Sigmoid colon (tissue), 7 donors: ENCODE results near the gene IWS1. TPM values are rescaled to one million over a fixed set of nuclear protein-coding genes. Genes with fewer than 3 reads are reported as not detected.
A peak's percentile ranks its signal among the peaks of the same experiment; 100 is the strongest.

ENCODE experiments used
- DNase-seq: peaks from one replicate; pipeline ENCODE4 v3.0.0-alpha.2; 2019
- H3K27ac ChIP-seq, 4 donors: fragments of 200-600 bp; sonication (generic); one replicate each; pipeline ENCODE4 v1.5.1; 2016 to 2019; ENCODE audit warnings: mild to moderate bottlenecking in 1 of 4
- H3K27me3 ChIP-seq, 3 donors: fragments of 200-600 bp; sonication (generic); one replicate each; pipeline ENCODE4 v1.5.1; 2019; ENCODE audit warnings: mild to moderate bottlenecking in 1 of 3
- H3K36me3 ChIP-seq, 4 donors: fragments of 200-600 bp; sonication (generic); one replicate each; pipeline ENCODE4 v1.5.1; 2016 to 2019
- H3K4me1 ChIP-seq, 4 donors: fragments of 200-600 bp; sonication (generic); one replicate each; pipeline ENCODE4 v1.5.1; 2017 to 2019
- H3K4me3 ChIP-seq, 4 donors: fragments of 200-600 bp; sonication (generic); one replicate each; pipeline ENCODE4 v1.5.1; 2017 to 2019; ENCODE audit warnings: mild to moderate bottlenecking in 2 of 4, moderate library complexity in 1 of 4
- H3K9me3 ChIP-seq, 4 donors: fragments of 200-600 bp in 3 of 4; sonication (generic) in 3 of 4; one replicate each; pipeline versions ENCODE4 v1.5.1 to v1.6.1; 2013 to 2019
- EP300 ChIP-seq, 4 donors: sonication (generic); formaldehyde crosslinking; IDR thresholded peaks; one replicate each; pipeline ENCODE4 v1.6.1; 2017; ENCODE audit warnings: antibody characterized with exemption in 4 of 4
- POLR2A ChIP-seq, 2 donors: fragments of 450-650 bp; IDR thresholded peaks; one replicate each; pipeline ENCODE4 v1.6.1; 2016; ENCODE audit warnings: antibody characterized with exemption in 2 of 2, mild to moderate bottlenecking in 2 of 2, moderate library complexity in 2 of 2
- POLR2AphosphoS5 ChIP-seq, 4 donors: sonication (generic); formaldehyde crosslinking; IDR thresholded peaks; one replicate each; pipeline ENCODE4 v1.6.1; 2017; ENCODE audit warnings: antibody characterized with exemption in 4 of 4
- WGBS, 2 donors: extraction: QIAGEN DNeasy Blood & Tissue Kit; methylation state at CpG; one replicate each; pipeline ENCODE4 v1.1.7; 2013; 5-methylcytosine and 5-hydroxymethylcytosine counted together
- intact Hi-C: fragments of 100-400 bp; cut with DNase I; formaldehyde crosslinking; loops from one replicate; pipeline ENCODE4 v1.15.1; 2023
- polyA plus RNA-seq, 3 donors: library from polyadenylated mRNA; stranded (reverse); fragments of 200-250 nt; gene quantifications; one replicate each; pipeline ENCODE4 v1.2.3, GENCODE V29; 2013
- total RNA-seq, 4 donors: library from RNA; depleted of rRNA; stranded (reverse); fragments of >200 nt; gene quantifications; one replicate each; pipeline ENCODE4 v1.1.0, GENCODE V29; 2016
- TF ChIP-seq, protein P1 (sequence below), 4 experiments: fragments of 450-650 bp in 3 of 4; fragments of 200-600 bp in 1 of 4; IDR thresholded peaks; one replicate each; pipeline ENCODE4 v1.5.1; 2016 to 2019; ENCODE audit warnings: antibody characterized with exemption in 4 of 4, mild to moderate bottlenecking in 3 of 4, moderate library complexity in 2 of 4
- donor health status: healthy with polysubstance abuse.
- donor health status: Bipolar disorder and iron deficiency.
- donor health status: healthy.

IWS1 gene
- total and polyA plus RNA-seq, 7 donors: 28.1 to 47.9 (median 31.2) TPM

DNA sequence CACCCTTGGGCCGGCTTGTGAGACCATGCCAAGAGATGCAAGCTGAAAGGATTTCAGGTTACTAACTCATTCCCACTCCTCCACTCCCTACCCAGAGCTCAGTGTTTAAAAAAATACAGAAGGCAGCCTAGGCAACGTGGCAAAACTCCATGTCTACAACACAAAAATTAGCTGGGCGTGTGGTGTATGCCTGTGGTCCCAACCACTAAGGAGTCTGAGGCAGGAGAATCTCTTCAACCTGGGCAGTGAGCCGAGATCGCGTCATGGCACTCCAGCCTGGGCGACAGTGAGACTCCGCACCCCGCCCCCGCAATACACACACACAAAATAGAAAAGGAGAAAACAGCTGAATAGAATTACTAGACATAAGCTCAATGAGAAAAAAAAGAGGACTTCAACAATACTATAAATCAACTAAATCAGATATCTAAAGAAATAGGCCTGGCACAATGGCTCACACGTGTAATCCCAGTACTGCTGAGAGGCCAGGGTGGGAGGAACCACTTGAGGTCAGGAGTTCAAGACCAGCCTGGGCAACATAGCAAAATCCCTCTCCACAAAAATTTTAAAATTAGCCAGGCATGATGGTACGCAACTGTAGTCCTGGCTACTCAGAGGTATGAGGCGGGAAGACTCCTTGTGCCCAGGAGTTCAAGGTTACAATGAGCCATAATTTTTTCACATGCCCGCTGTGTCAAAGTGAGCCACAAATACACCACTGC, 10.1 kb downstream of the IWS1 start:
- H3K36me3 ChIP-seq: peaks cover 0 to 24% (median 6%) of the 10 kb centered on the region in 4 donors
- 91 to 93% methylated on average over 14 of the region's 14 CpGs for WGBS, 2 donors
- DNase-seq: peak; percentile 92
- intact Hi-C loops: no loop called here
- no peaks in the 10 kb centered on the region for H3K9me3 ChIP-seq
- H3K27me3 ChIP-seq: no peaks in the 10 kb centered on the region
- peaks cover 0 to 29% (median 22%) of the 10 kb centered on the region in 4 donors for H3K4me1 ChIP-seq
- TF ChIP-seq POLR2A (IDR thresholded peaks at IDR 0.05): no peak
- peak in 1 of 4 donors; percentile 44 for TF ChIP-seq EP300 (IDR thresholded peaks at IDR 0.05)
- TF ChIP-seq POLR2AphosphoS5 (IDR thresholded peaks at IDR 0.05): peak in 1 of 4 donors; percentile 67
- H3K4me3 ChIP-seq: no peak overlapping the region
- H3K27ac ChIP-seq: peak overlapping the region; percentile 75 to 85 (median 82)

GRCh38 chr2:127515383-127515915, 10.8 kb downstream of the IWS1 start:
- Histone ChIP-seq H3K4me3 (no peak overlapping the region), H3K4me1 (peaks cover 0 to 29% (median 23%) of the 10 kb centered on the region in 4 donors), H3K9me3 (no peaks in the 10 kb centered on the region), H3K27me3 (no peaks in the 10 kb centered on the region), H3K27ac (peak overlapping the region; percentile 75 to 85 (median 82)), H3K36me3 (peaks cover 0 to 18% (median 6%) of the 10 kb centered on the region in 4 donors)
- DNase-seq: no peak
- 69 to 79% methylated on average over 6 of the region's 6 CpGs for WGBS, 2 donors
- TF ChIP-seq EP300 (IDR thresholded peaks at IDR 0.05) (no peak), POLR2A (IDR thresholded peaks at IDR 0.05) (no peak), POLR2AphosphoS5 (IDR thresholded peaks at IDR 0.05) (no peak)
- TF ChIP-seq, protein P1, sequence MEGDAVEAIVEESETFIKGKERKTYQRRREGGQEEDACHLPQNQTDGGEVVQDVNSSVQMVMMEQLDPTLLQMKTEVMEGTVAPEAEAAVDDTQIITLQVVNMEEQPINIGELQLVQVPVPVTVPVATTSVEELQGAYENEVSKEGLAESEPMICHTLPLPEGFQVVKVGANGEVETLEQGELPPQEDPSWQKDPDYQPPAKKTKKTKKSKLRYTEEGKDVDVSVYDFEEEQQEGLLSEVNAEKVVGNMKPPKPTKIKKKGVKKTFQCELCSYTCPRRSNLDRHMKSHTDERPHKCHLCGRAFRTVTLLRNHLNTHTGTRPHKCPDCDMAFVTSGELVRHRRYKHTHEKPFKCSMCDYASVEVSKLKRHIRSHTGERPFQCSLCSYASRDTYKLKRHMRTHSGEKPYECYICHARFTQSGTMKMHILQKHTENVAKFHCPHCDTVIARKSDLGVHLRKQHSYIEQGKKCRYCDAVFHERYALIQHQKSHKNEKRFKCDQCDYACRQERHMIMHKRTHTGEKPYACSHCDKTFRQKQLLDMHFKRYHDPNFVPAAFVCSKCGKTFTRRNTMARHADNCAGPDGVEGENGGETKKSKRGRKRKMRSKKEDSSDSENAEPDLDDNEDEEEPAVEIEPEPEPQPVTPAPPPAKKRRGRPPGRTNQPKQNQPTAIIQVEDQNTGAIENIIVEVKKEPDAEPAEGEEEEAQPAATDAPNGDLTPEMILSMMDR (IDR thresholded peaks at IDR 0.05): no peak
- intact Hi-C loops: no loop called here

- Histone ChIP-seq H3K4me3 (no peak overlapping the region), H3K27ac (peak overlapping the region in 3 of 4 donors; percentile 82 to 85 (median 83)), H3K36me3 (peaks cover 0 to 8% (median 6%) of the 10 kb centered on the region in 4 donors), H3K9me3 (no peaks in the 10 kb centered on the region), H3K4me1 (peaks cover 0 to 36% (median 28%) of the 10 kb centered on the region in 4 donors), H3K27me3 (no peaks in the 10 kb centered on the region)
- intact Hi-C loops: no loop called here
- no peak for DNase-seq
- 93 to 95% methylated on average over 13 of the region's 13 CpGs for WGBS, 2 donors
- no peak for TF ChIP-seq EP300 (IDR thresholded peaks at IDR 0.05)
- TF ChIP-seq POLR2AphosphoS5 (IDR thresholded peaks at IDR 0.05): no peak
- no peak for TF ChIP-seq POLR2A (IDR thresholded peaks at IDR 0.05)
- TF ChIP-seq, protein P1 (IDR thresholded peaks at IDR 0.05): no peak
Measured at GRCh38 chr2:127514485-127514884, 11.8 kb downstream of the IWS1 start.

DNA sequence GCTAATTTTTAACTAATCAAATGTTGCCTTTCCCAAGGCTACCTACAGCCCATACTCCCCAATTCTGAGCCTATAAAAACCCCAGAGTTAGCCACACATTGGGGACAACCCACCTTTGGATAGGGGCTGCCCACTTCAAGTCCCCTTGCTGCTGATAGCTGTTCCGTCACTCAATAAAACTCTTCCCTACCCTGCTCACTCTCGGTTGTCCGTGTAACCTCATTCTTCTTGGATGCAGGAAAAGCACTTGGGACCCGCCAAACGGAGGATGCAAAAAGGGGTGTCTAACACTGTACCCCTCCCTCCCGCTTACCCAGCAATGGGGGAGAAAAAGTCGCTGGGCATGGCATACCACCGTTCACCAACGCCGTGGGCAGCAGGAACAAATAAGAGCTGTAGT, 12.2 kb downstream of the IWS1 start:
- no peaks in the 10 kb centered on the region for H3K9me3 ChIP-seq
- TF ChIP-seq EP300 (IDR thresholded peaks at IDR 0.05): no peak
- TF ChIP-seq, protein P1 (IDR thresholded peaks at IDR 0.05): no peak
- no peak for TF ChIP-seq POLR2AphosphoS5 (IDR thresholded peaks at IDR 0.05)
- no peak for TF ChIP-seq POLR2A (IDR thresholded peaks at IDR 0.05)
- 81 to 83% methylated on average over 10 of the region's 10 CpGs for WGBS, 2 donors
- peaks cover 0 to 40% (median 30%) of the 10 kb centered on the region in 4 donors for H3K4me1 ChIP-seq
- peak overlapping the region in 2 of 4 donors; percentile 83 to 85 for H3K27ac ChIP-seq
- H3K4me3 ChIP-seq: no peak overlapping the region
- intact Hi-C loops: no loop called here
- H3K27me3 ChIP-seq: no peaks in the 10 kb centered on the region
- DNase-seq: no peak
- H3K36me3 ChIP-seq: peaks cover 0 to 7% (median 6%) of the 10 kb centered on the region in 4 donors

DNA sequence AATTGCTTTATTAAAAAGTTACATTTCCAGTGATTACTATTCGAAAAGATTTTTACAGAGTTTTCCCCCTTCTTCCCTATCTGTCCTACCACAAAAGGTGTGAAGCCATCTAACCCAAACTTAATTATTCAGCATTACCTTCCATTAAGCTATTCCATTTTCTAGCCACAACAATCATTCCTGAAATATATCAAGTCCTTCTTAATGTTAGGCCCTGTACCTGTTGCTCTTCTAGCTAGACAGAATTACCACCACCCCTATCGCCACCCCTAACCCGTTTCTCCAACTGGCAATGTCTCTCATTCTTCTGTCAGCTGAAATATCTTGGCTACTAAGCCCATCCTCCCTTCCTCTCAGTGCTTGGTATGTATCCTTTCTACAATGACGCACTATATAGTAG, 13.9 kb downstream of the IWS1 start:
- Histone ChIP-seq H3K4me1 (peaks cover 0 to 56% (median 47%) of the 10 kb centered on the region in 4 donors), H3K9me3 (no peaks in the 10 kb centered on the region), H3K27ac (peak overlapping the region in 1 of 4 donors; percentile 48), H3K36me3 (peaks cover 0 to 7% (median 3%) of the 10 kb centered on the region in 4 donors), H3K4me3 (no peak overlapping the region), H3K27me3 (no peaks in the 10 kb centered on the region)
- no peak for DNase-seq
- intact Hi-C loops: no loop called here
- TF ChIP-seq EP300 (IDR thresholded peaks at IDR 0.05) (no peak), POLR2AphosphoS5 (IDR thresholded peaks at IDR 0.05) (no peak), POLR2A (IDR thresholded peaks at IDR 0.05) (no peak)
- TF ChIP-seq, protein P1 (IDR thresholded peaks at IDR 0.05): no peak
- WGBS, 2 donors: 93 to 94% methylated on average over 4 of the region's 4 CpGs
